Psoas muscle (tissue), 8 donors: Measurements from ENCODE around the gene FGFRL1. TPM values are rescaled to one million over a fixed set of nuclear protein-coding genes. Genes with fewer than 3 reads are reported as not detected.

ENCODE experiments used
- ATAC-seq, 4 donors: fragments of 200-7000 bp; cut with Tn5 transposase; one replicate each; pipeline ENCODE4 v1.9.1; 2020; ENCODE audit warnings: moderate library complexity in 3 of 4, mild to moderate bottlenecking in 2 of 4
- DNase-seq, 2 donors: peaks; one replicate each; pipeline ENCODE4 v3.0.0-alpha.2; 2020
- H3K27ac ChIP-seq: fragments of 200-600 bp; one replicate; pipeline ENCODE4 v1.8.0; 2022
- H3K27me3 ChIP-seq, 3 donors: fragments of 200-600 bp in 1 of 3; one replicate each; pipeline versions ENCODE4 v1.6.1 to v1.8.0; 2013 to 2022; ENCODE audit warnings: low read length in 2 of 3, mild to moderate bottlenecking in 2 of 3, moderate library complexity in 1 of 3; ENCODE audit not compliant: insufficient read depth in 3 of 3
- H3K36me3 ChIP-seq, 2 donors: fragments of 200-600 bp in 1 of 2; one replicate each; pipeline versions ENCODE4 v1.6.1 to v1.8.0; 2013 to 2022; ENCODE audit warnings: low read depth in 1 of 2, mild to moderate bottlenecking in 1 of 2, moderate library complexity in 1 of 2; ENCODE audit not compliant: insufficient read depth in 1 of 2
- H3K4me1 ChIP-seq: fragments of 200-600 bp; one replicate; pipeline ENCODE4 v1.8.0; 2022
- H3K4me3 ChIP-seq: fragments of 200-600 bp; one replicate; pipeline ENCODE4 v1.8.0; 2022; ENCODE audit warnings: mild to moderate bottlenecking
- H3K9me3 ChIP-seq: fragments of 200-600 bp; one replicate; pipeline ENCODE4 v1.8.0; 2022
- WGBS, 3 donors: extraction: QIAGEN DNeasy Blood & Tissue Kit; methylation state at CpG; one replicate each; pipeline versions ENCODE4 v1.1.6 to v1.1.7; 2013; 5-methylcytosine and 5-hydroxymethylcytosine counted together
- intact Hi-C, 2 donors: fragments of 100-400 bp; cut with DNase I; formaldehyde crosslinking; loops; one replicate each; pipeline versions ENCODE4 v1.11.0 to v1.14.2; 2022
- polyA plus RNA-seq, 3 donors: library from polyadenylated mRNA; stranded (reverse); fragments of 200-250 nt; gene quantifications; one replicate each; pipeline ENCODE4 v1.2.3, GENCODE V29; 2013
- total RNA-seq, 4 donors: library from RNA; stranded (reverse); fragmentation: NEBNext Ultra II Directional in 2 of 4; extraction: Animal tissue kit (Norgen Biotek cat#: 25700) in 2 of 4; gene quantifications; one replicate each; pipeline versions ENCODE4 v1.2.1 to v1.2.4, GENCODE V29; 2021 to 2023
- TF ChIP-seq, protein P1 (sequence below): fragments of 200-600 bp; IDR thresholded peaks from one replicate; pipeline ENCODE4 v1.8.0; 2022; ENCODE audit warnings: antibody characterized with exemption
- donor health status: healthy with polysubstance abuse.
- donor health status: DM: no; HTN: no; CAD: no; lungs with moderate emphysema.
- donor health status: Bipolar disorder and iron deficiency.
- donor health status: healthy.
- donor health status: DM: yes; HTN: yes; CAD: no.
- donor health status: DM: no; HTN: no; CAD: no.
- donor health status: DM: no; HTN: no; CAD: no.
- donor health status: DM: yes; HTN: yes; CAD: no.

FGFRL1 gene
- total and polyA plus RNA-seq, 7 donors, result 9.8 to 41.2 (median 15.5) TPM

DNA sequence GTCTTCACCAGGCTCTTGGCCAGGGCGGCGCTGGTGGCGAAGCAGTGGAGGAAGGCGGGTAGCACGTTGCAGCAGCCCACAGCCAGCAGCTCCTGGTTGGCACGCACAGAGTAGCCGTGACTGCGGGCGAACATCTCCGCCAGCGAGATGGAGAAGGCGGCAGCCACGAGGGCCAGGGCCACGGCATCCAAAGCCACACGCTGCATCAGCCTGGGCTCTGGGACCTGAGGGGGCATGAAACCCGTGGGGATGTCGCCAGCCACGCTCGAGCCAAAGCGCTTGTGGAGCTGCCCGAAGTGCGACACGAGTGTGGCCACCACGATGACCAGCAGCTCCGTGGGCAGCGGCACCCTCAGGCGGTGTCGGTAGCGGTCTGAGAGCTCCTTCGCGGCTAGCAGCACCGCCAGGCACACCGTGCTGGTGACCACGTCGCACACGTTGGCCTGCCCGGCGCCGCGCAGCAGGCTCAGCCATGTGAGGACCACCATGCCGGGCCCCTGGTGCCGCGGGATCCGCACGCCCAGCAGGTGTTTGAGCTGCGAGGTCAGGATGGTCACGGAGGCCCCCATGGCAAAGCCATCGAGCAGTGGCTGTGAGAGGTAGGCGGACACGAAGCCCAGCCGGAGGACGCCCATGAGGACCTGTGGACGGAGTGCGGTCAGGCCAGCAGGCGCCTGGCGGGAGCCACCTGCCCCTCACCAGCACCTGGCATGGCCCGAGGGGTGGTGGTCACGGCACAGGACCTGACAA, 21.5 kb upstream of the FGFRL1 start:
- peaks cover 12% of the 10 kb centered on the region for H3K4me1 ChIP-seq
- no peaks in the 10 kb centered on the region for H3K9me3 ChIP-seq
- no peaks in the 10 kb centered on the region for H3K27me3 ChIP-seq
- peaks cover 0 to 10% of the 10 kb centered on the region in 2 donors for H3K36me3 ChIP-seq
- TF ChIP-seq, protein P1, sequence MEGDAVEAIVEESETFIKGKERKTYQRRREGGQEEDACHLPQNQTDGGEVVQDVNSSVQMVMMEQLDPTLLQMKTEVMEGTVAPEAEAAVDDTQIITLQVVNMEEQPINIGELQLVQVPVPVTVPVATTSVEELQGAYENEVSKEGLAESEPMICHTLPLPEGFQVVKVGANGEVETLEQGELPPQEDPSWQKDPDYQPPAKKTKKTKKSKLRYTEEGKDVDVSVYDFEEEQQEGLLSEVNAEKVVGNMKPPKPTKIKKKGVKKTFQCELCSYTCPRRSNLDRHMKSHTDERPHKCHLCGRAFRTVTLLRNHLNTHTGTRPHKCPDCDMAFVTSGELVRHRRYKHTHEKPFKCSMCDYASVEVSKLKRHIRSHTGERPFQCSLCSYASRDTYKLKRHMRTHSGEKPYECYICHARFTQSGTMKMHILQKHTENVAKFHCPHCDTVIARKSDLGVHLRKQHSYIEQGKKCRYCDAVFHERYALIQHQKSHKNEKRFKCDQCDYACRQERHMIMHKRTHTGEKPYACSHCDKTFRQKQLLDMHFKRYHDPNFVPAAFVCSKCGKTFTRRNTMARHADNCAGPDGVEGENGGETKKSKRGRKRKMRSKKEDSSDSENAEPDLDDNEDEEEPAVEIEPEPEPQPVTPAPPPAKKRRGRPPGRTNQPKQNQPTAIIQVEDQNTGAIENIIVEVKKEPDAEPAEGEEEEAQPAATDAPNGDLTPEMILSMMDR, result no peak
- WGBS, 3 donors, result 95 to 97% (median 96%) methylated on average over 55 to 58 of the region's 58 CpGs
- no peak overlapping the region for H3K4me3 ChIP-seq
- ATAC-seq (no peak), DNase-seq (peak in 1 of 2 donors; percentile 50)
- H3K27ac ChIP-seq, result no peak overlapping the region
- intact Hi-C loops, result loop anchor here (5.0 to 10.0 kb wide), 2 partner anchors 248 to 255 kb away; no protein-coding TSS in a partner anchor

DNA sequence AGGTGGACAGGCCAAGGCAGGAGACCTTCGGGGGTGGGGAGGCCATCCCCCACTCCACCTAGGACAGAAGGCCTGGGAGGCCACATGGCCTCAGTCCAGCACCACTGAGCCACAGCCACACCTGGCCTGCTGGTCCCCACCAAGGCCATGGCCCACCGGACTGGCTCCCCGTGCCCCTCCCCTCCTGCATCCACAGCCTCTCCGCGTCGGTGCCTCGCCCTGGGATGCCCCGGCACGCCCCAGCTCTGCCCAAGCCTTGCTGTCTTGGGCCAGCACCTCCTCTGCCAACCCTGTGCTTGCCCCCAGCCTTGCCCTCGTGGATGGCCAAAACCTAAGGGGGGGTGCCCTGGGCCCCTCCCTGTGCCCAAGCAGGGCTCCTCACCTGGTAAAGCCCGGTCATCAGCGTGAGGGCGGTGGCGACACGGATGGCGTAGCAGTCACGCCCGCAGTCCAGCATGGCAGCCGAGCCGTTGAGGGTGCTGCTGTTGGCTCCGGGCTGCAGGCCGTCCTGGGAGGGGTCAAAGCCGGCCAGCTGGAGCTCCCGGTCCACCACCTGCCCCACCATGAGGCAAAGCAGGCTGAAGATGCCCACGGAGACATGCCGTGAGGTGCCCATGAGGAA, 20.6 kb upstream of the FGFRL1 start:
- intact Hi-C loops, result loop anchor here in 1 of 2 donors (10.0 kb wide), 1 partner anchor 256 kb away; no protein-coding TSS in a partner anchor
- H3K27me3 ChIP-seq, result no peaks in the 10 kb centered on the region
- WGBS, 3 donors, result 90 to 94% (median 91%) methylated on average over 23 to 26 of the region's 26 CpGs
- no peak overlapping the region for H3K4me3 ChIP-seq
- no peaks in the 10 kb centered on the region for H3K9me3 ChIP-seq
- DNase-seq (peak in 1 of 2 donors; percentile 46), ATAC-seq (no peak)
- H3K36me3 ChIP-seq, result peaks cover 0 to 10% of the 10 kb centered on the region in 2 donors
- H3K4me1 ChIP-seq, result peaks cover 12% of the 10 kb centered on the region
- H3K27ac ChIP-seq, result no peak overlapping the region
- TF ChIP-seq, protein P1, result no peak

GRCh38 chr4:991451-992296, 19.8 kb upstream of the FGFRL1 start:
- 93 to 94% (median 93%) methylated on average over 47 to 50 of the region's 50 CpGs for WGBS, 3 donors
- no peak for ATAC-seq
- no peak for DNase-seq

More at GRCh38 chr4:991451-992296, 19.8 kb upstream of the FGFRL1 start:
- Histone ChIP-seq H3K4me1 (peaks cover 8% of the 10 kb centered on the region), H3K36me3 (peaks cover 0 to 10% of the 10 kb centered on the region in 2 donors), H3K27ac (no peak overlapping the region), H3K27me3 (peaks cover 0 to 7% (median 3%) of the 10 kb centered on the region in 3 donors), H3K9me3 (no peaks in the 10 kb centered on the region), H3K4me3 (no peak overlapping the region)
- intact Hi-C loops, result loop anchor here in 1 of 2 donors (10.0 kb wide), 1 partner anchor 257 kb away; no protein-coding TSS in a partner anchor
- TF ChIP-seq, protein P1, result no peak
